Neural progenitor cell (in vitro differentiated cells): ENCODE data around the gene PLPP6.

Experiments used
- EZH2phosphoT487 ChIP-seq: fragments of 200-600 bp; sonication (generic); IDR thresholded peaks from 2 replicates; pipeline ENCODE4 v1.6.1; 2017; ENCODE audit warnings: antibody characterized with exemption
- TF ChIP-seq, protein P1 (sequence below): fragments of 200-600 bp; sonication (generic); IDR thresholded peaks from 2 replicates; pipeline ENCODE4 v1.5.1; 2017; ENCODE audit warnings: antibody characterized with exemption, mild to moderate bottlenecking

DNA sequence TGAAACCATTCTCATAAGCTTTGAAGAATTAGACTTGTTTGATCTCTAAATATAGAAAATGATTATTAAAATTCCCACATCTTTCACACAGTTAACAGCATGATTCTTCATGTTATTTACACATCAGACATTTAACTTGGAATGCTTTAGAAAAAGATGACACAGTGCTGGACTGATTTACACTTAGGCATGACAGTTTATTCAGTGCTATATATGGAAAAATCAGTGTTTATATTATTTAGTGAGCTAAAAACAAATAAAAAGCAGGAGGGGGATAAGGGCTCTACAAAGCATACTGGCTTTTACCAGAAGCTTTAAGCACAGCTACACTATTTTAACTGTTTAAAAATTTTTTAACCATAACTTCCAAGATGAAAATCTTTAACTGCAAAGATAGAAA, 47.3 kb downstream of the PLPP6 start:
- TF ChIP-seq, protein P1, sequence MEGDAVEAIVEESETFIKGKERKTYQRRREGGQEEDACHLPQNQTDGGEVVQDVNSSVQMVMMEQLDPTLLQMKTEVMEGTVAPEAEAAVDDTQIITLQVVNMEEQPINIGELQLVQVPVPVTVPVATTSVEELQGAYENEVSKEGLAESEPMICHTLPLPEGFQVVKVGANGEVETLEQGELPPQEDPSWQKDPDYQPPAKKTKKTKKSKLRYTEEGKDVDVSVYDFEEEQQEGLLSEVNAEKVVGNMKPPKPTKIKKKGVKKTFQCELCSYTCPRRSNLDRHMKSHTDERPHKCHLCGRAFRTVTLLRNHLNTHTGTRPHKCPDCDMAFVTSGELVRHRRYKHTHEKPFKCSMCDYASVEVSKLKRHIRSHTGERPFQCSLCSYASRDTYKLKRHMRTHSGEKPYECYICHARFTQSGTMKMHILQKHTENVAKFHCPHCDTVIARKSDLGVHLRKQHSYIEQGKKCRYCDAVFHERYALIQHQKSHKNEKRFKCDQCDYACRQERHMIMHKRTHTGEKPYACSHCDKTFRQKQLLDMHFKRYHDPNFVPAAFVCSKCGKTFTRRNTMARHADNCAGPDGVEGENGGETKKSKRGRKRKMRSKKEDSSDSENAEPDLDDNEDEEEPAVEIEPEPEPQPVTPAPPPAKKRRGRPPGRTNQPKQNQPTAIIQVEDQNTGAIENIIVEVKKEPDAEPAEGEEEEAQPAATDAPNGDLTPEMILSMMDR: no peak
- no peak for TF ChIP-seq EZH2phosphoT487
